B cell (primary cell): ENCODE data around the gene DND1.

Experiments
- CTCF ChIP-seq: fragments of 200-600 bp; IDR thresholded peaks from one replicate; pipeline ENCODE4 v1.8.0; 2022; ENCODE audit warnings: antibody characterized with exemption, mild to moderate bottlenecking
- EZH2 ChIP-seq: IDR thresholded peaks from 2 replicates; pipeline ENCODE4 v1.6.1; 2012; ENCODE audit warnings: borderline replicate concordance, low read depth, mild to moderate bottlenecking, moderate library complexity, low read length; ENCODE audit not compliant: insufficient read depth, poor library complexity, severe bottlenecking

GRCh38 chr5:140674629-140675028 is 1.3 kb upstream of the DND1 start:
- TF ChIP-seq CTCF (no peak), EZH2 (no peak)
